Measurements from ENCODE around the gene NUDT22.

GRCh38 chr11:64234647-64235379 lies 8.7 kb downstream of the NUDT22 start:
- TF ChIP-seq CTCF (IDR thresholded peaks at IDR 0.05; ENCODE audit: insufficient read depth, low read depth, low read length) (no peak), EZH2 (IDR thresholded peaks at IDR 0.05; ENCODE audit: insufficient read depth, low read length) (no peak)
